ENCODE measurements around the gene RPL10A.

The RPL10A gene

GRCh38 chr6:35476004-35476403 lies 7.8 kb downstream of the RPL10A start:
- no peak for DNase-seq

- DNase-seq = no peak
These were observed 8.8 kb downstream of the RPL10A start for GRCh38 chr6:35477028-35477427.

GRCh38 chr6:35477551-35478179 lies 9.5 kb downstream of the RPL10A start:
- no peak for DNase-seq

- DNase-seq = no peak
These were observed 10.1 kb downstream of the RPL10A start for GRCh38 chr6:35478259-35478658.

- DNase-seq = no peak
These were observed 12.0 kb downstream of the RPL10A start for GRCh38 chr6:35480176-35480575.

GRCh38 chr6:35481226-35481625 lies 13.0 kb downstream of the RPL10A start:
- no peak for DNase-seq

GRCh38 chr6:35483062-35483461 lies 14.9 kb downstream of the RPL10A start:
- DNase-seq = no peak

GRCh38 chr6:35483490-35483889 lies 15.3 kb downstream of the RPL10A start:
- no peak for DNase-seq

GRCh38 chr6:35483893-35484645 lies 15.9 kb downstream of the RPL10A start:
- DNase-seq = no peak

GRCh38 chr6:35484921-35485392 lies 16.8 kb downstream of the RPL10A start:
- DNase-seq = peak; percentile 78

GRCh38 chr6:35485402-35485877 lies 17.2 kb downstream of the RPL10A start:
- peak; percentile 93 for DNase-seq

- DNase-seq = no peak
These were observed 18.1 kb downstream of the RPL10A start for GRCh38 chr6:35486005-35486925.

GRCh38 chr6:35487658-35488516 lies 19.7 kb downstream of the RPL10A start:
- DNase-seq = peak; percentile 80

- no peak for DNase-seq
These were observed 20.3 kb downstream of the RPL10A start for GRCh38 chr6:35488517-35488862.

- DNase-seq = no peak
These were observed 20.9 kb downstream of the RPL10A start for GRCh38 chr6:35489066-35489465.

GRCh38 chr6:35489995-35490791 lies 22.0 kb downstream of the RPL10A start:
- DNase-seq = peak; percentile 87

- DNase-seq = no peak
These were observed 22.8 kb downstream of the RPL10A start for GRCh38 chr6:35490821-35491557.

- no peak for DNase-seq
These were observed 23.5 kb downstream of the RPL10A start for GRCh38 chr6:35491558-35492257.

- no peak for DNase-seq
These were observed 24.2 kb downstream of the RPL10A start for GRCh38 chr6:35492258-35492973.

- DNase-seq = no peak
These were observed 24.7 kb downstream of the RPL10A start for GRCh38 chr6:35492974-35493284.

All from EL (cell line).